Measurements from ENCODE around the gene AADACL2. TPM values are rescaled to one million over a fixed set of nuclear protein-coding genes. Genes with fewer than 3 reads are reported as not detected.

The AADACL2 gene
- not detected for total RNA-seq (2013)
- polyA plus RNA-seq (not detected), polyA minus RNA-seq (not detected in 2 replicates), total RNA-seq (0 to 1.2 (median 0) reads per million in 11 experiments)

DNA sequence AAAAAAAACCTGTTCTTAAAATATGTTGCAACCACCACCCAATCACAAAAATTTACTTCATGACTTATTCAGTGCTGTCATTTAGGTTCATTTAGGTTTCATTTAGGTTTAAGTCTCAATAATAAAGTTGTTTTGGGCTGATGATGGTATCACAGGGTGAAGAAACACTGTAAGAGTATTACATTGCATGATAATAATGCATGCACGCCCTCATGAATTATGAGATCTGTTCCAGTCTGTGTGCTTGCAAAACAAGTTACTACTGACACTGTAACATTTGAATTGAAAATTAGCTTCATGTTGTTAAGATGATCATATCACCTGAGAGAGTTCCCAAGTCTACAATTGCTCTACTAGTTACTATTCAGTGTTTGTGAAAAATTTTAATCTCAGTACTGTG, at the start of gene AADACL2:
Gene AADACL2, plus strand, starts transcription at position 315 of the 400 bp plus-strand sequence. CDS start 109 bp downstream, outside the sequence.
- Histone ChIP-seq H3K36me3 (replicated peaks in 1 of 2; ENCODE audit: control insufficient read depth in 1 of 2, insufficient read depth in 2 of 2, low read length in 2 of 2) (no peaks in the 10 kb centered on the region), H3K9me3 (replicated peaks in 1 of 2; ENCODE audit: control insufficient read depth in 1 of 2, insufficient read depth in 1 of 2, low read length in 2 of 2) (no peaks in the 10 kb centered on the region), H3K4me1 (ENCODE audit: control insufficient read depth in 1 of 2, insufficient read depth in 2 of 2, low read length in 2 of 2) (no peaks in the 10 kb centered on the region), H3K27ac (ENCODE audit: low read depth in 1 of 2, low read length in 2 of 2) (no peak within 1 kb of the TSS), H2AFZ (ENCODE audit: insufficient read depth, low read depth, low read length, poor library complexity, severe bottlenecking) (no peak within 1 kb of the TSS), H3K79me2 (ENCODE audit: insufficient read depth, low read length) (no peaks in the 10 kb centered on the region), H3K27me3 (ENCODE audit: control insufficient read depth in 2 of 2, insufficient read depth in 2 of 2, low read length in 2 of 2) (no peaks in the 10 kb centered on the region), H4K20me1 (ENCODE audit: insufficient read depth, low read length) (no peaks in the 10 kb centered on the region), H3K9ac (ENCODE audit: insufficient read depth, low read length, poor library complexity, severe bottlenecking) (no peak within 1 kb of the TSS), H3K4me3 (replicated peaks in 1 of 3; ENCODE audit: low read depth in 2 of 3, low read length in 3 of 3) (no peak within 1 kb of the TSS), H3K4me2 (replicated peaks; ENCODE audit: extremely low read depth, low read length, poor library complexity, severe bottlenecking) (no peak within 1 kb of the TSS)
- no peak for DNase-seq
- H3K27me3 Mint-ChIP-seq (ENCODE audit: low read depth in 3 of 3): peaks cover 0 to 3% (median 0%) of the 10 kb centered on the region in 3 donors
- TF ChIP-seq, protein P1, sequence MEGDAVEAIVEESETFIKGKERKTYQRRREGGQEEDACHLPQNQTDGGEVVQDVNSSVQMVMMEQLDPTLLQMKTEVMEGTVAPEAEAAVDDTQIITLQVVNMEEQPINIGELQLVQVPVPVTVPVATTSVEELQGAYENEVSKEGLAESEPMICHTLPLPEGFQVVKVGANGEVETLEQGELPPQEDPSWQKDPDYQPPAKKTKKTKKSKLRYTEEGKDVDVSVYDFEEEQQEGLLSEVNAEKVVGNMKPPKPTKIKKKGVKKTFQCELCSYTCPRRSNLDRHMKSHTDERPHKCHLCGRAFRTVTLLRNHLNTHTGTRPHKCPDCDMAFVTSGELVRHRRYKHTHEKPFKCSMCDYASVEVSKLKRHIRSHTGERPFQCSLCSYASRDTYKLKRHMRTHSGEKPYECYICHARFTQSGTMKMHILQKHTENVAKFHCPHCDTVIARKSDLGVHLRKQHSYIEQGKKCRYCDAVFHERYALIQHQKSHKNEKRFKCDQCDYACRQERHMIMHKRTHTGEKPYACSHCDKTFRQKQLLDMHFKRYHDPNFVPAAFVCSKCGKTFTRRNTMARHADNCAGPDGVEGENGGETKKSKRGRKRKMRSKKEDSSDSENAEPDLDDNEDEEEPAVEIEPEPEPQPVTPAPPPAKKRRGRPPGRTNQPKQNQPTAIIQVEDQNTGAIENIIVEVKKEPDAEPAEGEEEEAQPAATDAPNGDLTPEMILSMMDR (IDR thresholded peaks at IDR 0.05): no peak
- H3K36me3 Mint-ChIP-seq: no peaks in the 10 kb centered on the region
- H3K4me1 Mint-ChIP-seq: no peaks in the 10 kb centered on the region
- WGBS (ENCODE audit: insufficient coverage): 100% methylated on average over 1 of the region's 1 CpG
- no peak within 1 kb of the TSS for H3K27ac Mint-ChIP-seq
- peaks cover 0 to 11% (median 5%) of the 10 kb centered on the region in 7 donors for H3K9me3 Mint-ChIP-seq
- no peak within 1 kb of the TSS for H3K4me3 Mint-ChIP-seq
- intact Hi-C loops (cut with micrococcal nuclease): no loop called here

DNA sequence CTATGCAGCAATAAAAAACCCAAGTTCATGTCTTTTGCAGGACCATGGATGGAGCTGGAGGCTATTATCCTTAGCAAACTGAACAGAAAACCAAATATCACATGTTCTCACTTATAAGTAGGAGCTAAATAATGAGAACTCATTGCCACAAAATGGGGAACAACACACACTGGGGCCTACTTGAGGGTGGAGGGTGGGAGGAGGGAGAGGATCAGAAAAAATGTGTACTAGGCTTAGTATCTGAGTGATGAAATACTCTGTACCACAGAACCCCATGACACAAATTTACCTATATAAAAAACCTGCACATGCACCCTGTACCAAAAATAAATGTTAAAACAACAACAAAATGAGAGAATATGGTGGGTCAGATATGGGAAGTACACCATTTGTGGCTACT, 49.6 kb upstream of the AADACL2 start:
- Mint-ChIP-seq H3K27ac (no peak overlapping the region), H3K4me1 (no peaks in the 10 kb centered on the region)

More for the DNA sequence above, 49.6 kb upstream of the AADACL2 start:
- no peak overlapping the region for H3K4me3 ChIP-seq (replicated peaks in 1 of 3; ENCODE audit: low read depth in 2 of 3, low read length in 3 of 3)
- no peaks in the 10 kb centered on the region for H3K27me3 ChIP-seq (ENCODE audit: control insufficient read depth in 2 of 2, insufficient read depth in 2 of 2, low read length in 2 of 2)
- no peaks in the 10 kb centered on the region for H3K4me1 ChIP-seq (ENCODE audit: control insufficient read depth in 1 of 2, insufficient read depth in 2 of 2, low read length in 2 of 2)
- DNase-seq: no peak
- Mint-ChIP-seq H3K9me3 (peaks cover 5 to 28% (median 11%) of the 10 kb centered on the region in 7 donors), H3K27me3 (ENCODE audit: low read depth in 3 of 3) (no peaks in the 10 kb centered on the region), H3K36me3 (no peaks in the 10 kb centered on the region), H3K4me3 (no peak overlapping the region)
- H4K20me1 ChIP-seq (ENCODE audit: insufficient read depth, low read length): no peaks in the 10 kb centered on the region
- TF ChIP-seq, protein P1 (IDR thresholded peaks at IDR 0.05): no peak
- no peaks in the 10 kb centered on the region for H3K9me3 ChIP-seq (replicated peaks in 1 of 2; ENCODE audit: control insufficient read depth in 1 of 2, insufficient read depth in 1 of 2, low read length in 2 of 2)
- H3K79me2 ChIP-seq (ENCODE audit: insufficient read depth, low read length): no peaks in the 10 kb centered on the region
- H3K4me2 ChIP-seq (replicated peaks; ENCODE audit: extremely low read depth, low read length, poor library complexity, severe bottlenecking): no peak overlapping the region
- no peaks in the 10 kb centered on the region for H3K36me3 ChIP-seq (replicated peaks in 1 of 2; ENCODE audit: control insufficient read depth in 1 of 2, insufficient read depth in 2 of 2, low read length in 2 of 2)
- H2AFZ ChIP-seq (ENCODE audit: insufficient read depth, low read depth, low read length, poor library complexity, severe bottlenecking): no peak overlapping the region
- no peak overlapping the region for H3K9ac ChIP-seq (ENCODE audit: insufficient read depth, low read length, poor library complexity, severe bottlenecking)
- intact Hi-C loops (cut with micrococcal nuclease): no loop called here
- H3K27ac ChIP-seq (ENCODE audit: low read depth in 1 of 2, low read length in 2 of 2): no peak overlapping the region
